Measurements from ENCODE around the gene SLCO3A1. TPM values are rescaled to one million over a fixed set of nuclear protein-coding genes. Genes with fewer than 3 reads are reported as not detected.

SLCO3A1 gene
- total RNA-seq, 4 donors from 2014 or later, result 4.4 to 66.2 (median 5.1) TPM

DNA sequence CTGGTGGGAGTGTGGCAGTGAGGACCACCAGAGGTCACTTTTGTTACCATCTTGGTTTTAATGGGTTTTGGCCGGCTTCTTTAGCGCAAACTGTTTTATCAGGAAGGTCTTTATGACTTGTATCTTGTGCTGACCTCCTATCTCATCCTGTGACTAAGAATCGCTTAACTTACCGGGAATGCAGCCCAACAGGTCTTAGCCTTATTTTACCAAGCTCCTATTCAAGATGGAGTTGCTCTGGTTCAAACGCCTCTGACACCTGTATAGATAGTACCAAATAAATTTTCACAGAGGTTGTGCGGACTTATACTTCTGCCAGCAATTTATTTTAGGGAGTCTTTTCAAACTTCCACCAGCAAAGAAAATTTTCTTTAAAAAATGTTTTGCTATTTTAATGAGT is 13.6 kb upstream of the SLCO3A1 start:
- WGBS, 2 donors (ENCODE audit: low coverage in 1 of 2), result 72 to 85% methylated on average over 5 to 6 of the region's 6 CpGs
- intact Hi-C loops (cut with DNase I; ENCODE audit: low total_unique reads), result no loop called here
- Histone ChIP-seq H3K4me1 (no peaks in the 10 kb centered on the region), H3K27ac (no peak overlapping the region), H3K27me3 (peaks cover 4% of the 10 kb centered on the region), H3K4me3 (no peak overlapping the region), H3K9me3 (no peaks in the 10 kb centered on the region), H3K36me3 (no peaks in the 10 kb centered on the region)
- DNase-seq, result no peak
- in situ Hi-C loops (cut with MboI; ENCODE audit: low pct_ligation_motif_present in 1 of 4, low pct_unique_long_range_greater_than_20kb in 1 of 4, low sequenced_read_pairs in 3 of 4), result loop anchor here in 3 of 4 donors (10.0 to 25.0 kb wide), 3 partner anchors 235 to 528 kb away; no protein-coding TSS in a partner anchor
- TF ChIP-seq POLR2AphosphoS5 (IDR thresholded peaks at IDR 0.05) (no peak), POLR2A (IDR thresholded peaks at IDR 0.05) (no peak)
- TF ChIP-seq, protein P1, sequence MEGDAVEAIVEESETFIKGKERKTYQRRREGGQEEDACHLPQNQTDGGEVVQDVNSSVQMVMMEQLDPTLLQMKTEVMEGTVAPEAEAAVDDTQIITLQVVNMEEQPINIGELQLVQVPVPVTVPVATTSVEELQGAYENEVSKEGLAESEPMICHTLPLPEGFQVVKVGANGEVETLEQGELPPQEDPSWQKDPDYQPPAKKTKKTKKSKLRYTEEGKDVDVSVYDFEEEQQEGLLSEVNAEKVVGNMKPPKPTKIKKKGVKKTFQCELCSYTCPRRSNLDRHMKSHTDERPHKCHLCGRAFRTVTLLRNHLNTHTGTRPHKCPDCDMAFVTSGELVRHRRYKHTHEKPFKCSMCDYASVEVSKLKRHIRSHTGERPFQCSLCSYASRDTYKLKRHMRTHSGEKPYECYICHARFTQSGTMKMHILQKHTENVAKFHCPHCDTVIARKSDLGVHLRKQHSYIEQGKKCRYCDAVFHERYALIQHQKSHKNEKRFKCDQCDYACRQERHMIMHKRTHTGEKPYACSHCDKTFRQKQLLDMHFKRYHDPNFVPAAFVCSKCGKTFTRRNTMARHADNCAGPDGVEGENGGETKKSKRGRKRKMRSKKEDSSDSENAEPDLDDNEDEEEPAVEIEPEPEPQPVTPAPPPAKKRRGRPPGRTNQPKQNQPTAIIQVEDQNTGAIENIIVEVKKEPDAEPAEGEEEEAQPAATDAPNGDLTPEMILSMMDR (IDR thresholded peaks at IDR 0.05), result no peak

DNA sequence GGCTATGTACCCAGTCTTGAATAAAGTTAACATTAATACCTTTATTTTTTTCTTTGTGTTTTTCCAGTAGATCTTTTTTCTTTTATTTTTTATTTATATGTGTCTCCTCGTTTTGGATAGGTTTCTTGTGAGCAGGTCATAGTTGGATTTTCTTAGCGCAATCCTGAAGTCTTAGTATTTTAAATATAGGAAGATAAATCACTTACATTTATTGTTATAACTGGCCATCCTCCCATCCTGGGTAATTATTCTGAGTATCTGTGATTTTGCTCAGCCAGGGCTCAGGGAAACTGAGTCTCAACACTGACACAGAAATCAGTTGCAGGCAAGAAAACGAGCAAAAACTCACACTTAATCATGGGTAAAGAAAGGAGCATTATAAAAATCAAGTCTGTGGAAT is 11.6 kb upstream of the SLCO3A1 start:
- Histone ChIP-seq H3K27me3 (peaks cover 4% of the 10 kb centered on the region), H3K9me3 (no peaks in the 10 kb centered on the region), H3K27ac (no peak overlapping the region), H3K4me1 (no peaks in the 10 kb centered on the region), H3K4me3 (no peak overlapping the region), H3K36me3 (no peaks in the 10 kb centered on the region)
- no peak for TF ChIP-seq POLR2AphosphoS5 (IDR thresholded peaks at IDR 0.05)
- no peak for TF ChIP-seq POLR2A (IDR thresholded peaks at IDR 0.05)
- TF ChIP-seq, protein P1 (IDR thresholded peaks at IDR 0.05), result no peak
- no peak for TF ChIP-seq EP300 (IDR thresholded peaks at IDR 0.05; ENCODE audit: low read depth)
- WGBS, 2 donors (ENCODE audit: low coverage in 1 of 2), result 81 to 83% methylated on average over 3 of the region's 3 CpGs
- no peak for DNase-seq
- in situ Hi-C loops (cut with MboI; ENCODE audit: low pct_ligation_motif_present in 1 of 4, low pct_unique_long_range_greater_than_20kb in 1 of 4, low sequenced_read_pairs in 3 of 4) (loop anchor here in 3 of 4 donors (10.0 to 25.0 kb wide), 3 partner anchors 233 to 530 kb away; no protein-coding TSS in a partner anchor), intact Hi-C loops (cut with DNase I; ENCODE audit: low total_unique reads) (no loop called here)

DNA sequence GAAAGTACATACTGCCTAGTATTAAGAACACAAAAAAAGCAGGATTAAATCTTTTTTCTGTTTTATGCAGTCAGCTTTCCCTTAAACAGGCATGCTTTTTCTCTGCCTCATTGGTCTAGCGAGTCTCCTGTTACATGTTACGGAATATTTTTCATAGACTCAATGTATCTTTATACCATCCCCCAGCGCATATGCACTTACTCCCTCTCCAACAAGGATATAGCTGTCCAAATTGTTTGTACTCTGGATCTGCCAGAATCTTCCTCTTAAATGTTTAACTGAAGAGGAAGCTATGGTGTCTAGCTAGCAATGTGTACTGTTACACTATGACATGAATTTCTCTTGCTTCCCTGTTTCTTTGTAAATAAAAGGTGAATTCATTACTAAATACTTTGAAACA is 9.2 kb upstream of the SLCO3A1 start:
- Histone ChIP-seq H3K36me3 (no peaks in the 10 kb centered on the region), H3K27ac (no peak overlapping the region), H3K27me3 (peaks cover 4% of the 10 kb centered on the region), H3K4me3 (no peak overlapping the region), H3K4me1 (no peaks in the 10 kb centered on the region), H3K9me3 (no peaks in the 10 kb centered on the region)
- no peak for DNase-seq
- intact Hi-C loops (cut with DNase I; ENCODE audit: low total_unique reads), result no loop called here
- in situ Hi-C loops (cut with MboI; ENCODE audit: low pct_ligation_motif_present in 1 of 4, low pct_unique_long_range_greater_than_20kb in 1 of 4, low sequenced_read_pairs in 3 of 4), result loop anchor here in 3 of 4 donors (10.0 to 25.0 kb wide), 3 partner anchors 230 to 532 kb away; no protein-coding TSS in a partner anchor
- TF ChIP-seq POLR2A (IDR thresholded peaks at IDR 0.05) (no peak), POLR2AphosphoS5 (IDR thresholded peaks at IDR 0.05) (no peak), EP300 (IDR thresholded peaks at IDR 0.05; ENCODE audit: low read depth) (no peak)
- TF ChIP-seq, protein P1 (IDR thresholded peaks at IDR 0.05), result no peak
- WGBS, 2 donors (ENCODE audit: low coverage in 1 of 2), result 74 to 88% methylated on average over 3 of the region's 3 CpGs

DNA sequence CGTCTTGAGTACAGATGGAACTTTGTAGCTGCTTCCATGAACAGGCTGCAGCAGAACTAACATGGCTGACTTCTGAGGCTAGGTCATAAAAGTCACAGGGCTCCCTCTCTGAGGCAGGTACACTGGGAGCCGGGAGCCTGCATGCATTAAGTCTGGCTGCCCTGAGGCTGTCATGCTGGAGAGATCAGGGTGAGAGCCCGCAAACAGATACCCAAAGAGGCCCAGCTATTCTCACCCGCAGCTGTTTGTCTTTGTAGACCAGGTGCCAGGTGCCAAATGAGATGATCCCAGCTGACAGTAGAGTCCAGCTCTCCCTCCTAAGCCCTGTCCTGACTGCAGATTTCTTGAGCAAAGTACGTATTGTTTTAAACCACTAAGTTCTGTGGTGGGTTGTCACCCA is 8.6 kb upstream of the SLCO3A1 start:
- intact Hi-C loops (cut with DNase I; ENCODE audit: low total_unique reads) (no loop called here), in situ Hi-C loops (cut with MboI; ENCODE audit: low pct_ligation_motif_present in 1 of 4, low pct_unique_long_range_greater_than_20kb in 1 of 4, low sequenced_read_pairs in 3 of 4) (loop anchor here in 3 of 4 donors (10.0 to 25.0 kb wide), 3 partner anchors 230 to 533 kb away; no protein-coding TSS in a partner anchor)
- Histone ChIP-seq H3K27ac (no peak overlapping the region), H3K4me3 (no peak overlapping the region), H3K4me1 (no peaks in the 10 kb centered on the region), H3K36me3 (no peaks in the 10 kb centered on the region), H3K9me3 (no peaks in the 10 kb centered on the region), H3K27me3 (peaks cover 4% of the 10 kb centered on the region)
- no peak for DNase-seq
- WGBS, 2 donors (ENCODE audit: low coverage in 1 of 2), result 83 to 86% methylated on average over 1 to 5 of the region's 5 CpGs
- TF ChIP-seq, protein P1 (IDR thresholded peaks at IDR 0.05), result no peak
- TF ChIP-seq POLR2A (IDR thresholded peaks at IDR 0.05) (no peak), POLR2AphosphoS5 (IDR thresholded peaks at IDR 0.05) (no peak)

Data from transverse colon (tissue), 4 donors.